NCI-H2029 (cell line): ENCODE data around the gene TAF1.
"Not testable (repeated sequence)": the region's sequence is repeated elsewhere in the genome, so short reads cannot be mapped to it uniquely, and the experiment has no call there.

ENCODE experiments used
- DNase-seq: peaks from one replicate; lab custom pipeline; 2025; lab: John Stamatoyannopoulos, UW

TAF1 gene

DNA sequence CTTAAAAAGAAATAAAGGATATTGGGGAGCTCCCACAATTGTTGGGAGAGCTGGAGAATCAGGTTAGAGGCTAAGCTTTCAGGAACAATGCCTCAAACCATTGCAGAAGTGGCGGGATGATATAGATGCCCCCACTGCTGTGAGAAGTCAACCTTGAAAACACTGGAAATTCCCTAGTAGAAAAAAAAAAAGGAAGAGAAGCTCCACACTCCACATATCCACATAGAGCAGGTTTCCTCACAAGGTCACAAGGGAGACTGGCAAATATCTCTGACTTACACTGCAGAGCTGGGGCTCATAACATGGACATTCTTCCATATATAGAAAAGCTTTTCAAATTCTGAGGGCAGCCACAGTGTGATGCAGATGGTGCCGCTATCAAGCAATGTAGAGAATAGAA, 144.0 kb downstream of the TAF1 start:
- no peak for DNase-seq

- not testable (repeated sequence) for DNase-seq
These were observed 147.6 kb downstream of the TAF1 start for GRCh38 chrX:71513731-71514130.

DNA sequence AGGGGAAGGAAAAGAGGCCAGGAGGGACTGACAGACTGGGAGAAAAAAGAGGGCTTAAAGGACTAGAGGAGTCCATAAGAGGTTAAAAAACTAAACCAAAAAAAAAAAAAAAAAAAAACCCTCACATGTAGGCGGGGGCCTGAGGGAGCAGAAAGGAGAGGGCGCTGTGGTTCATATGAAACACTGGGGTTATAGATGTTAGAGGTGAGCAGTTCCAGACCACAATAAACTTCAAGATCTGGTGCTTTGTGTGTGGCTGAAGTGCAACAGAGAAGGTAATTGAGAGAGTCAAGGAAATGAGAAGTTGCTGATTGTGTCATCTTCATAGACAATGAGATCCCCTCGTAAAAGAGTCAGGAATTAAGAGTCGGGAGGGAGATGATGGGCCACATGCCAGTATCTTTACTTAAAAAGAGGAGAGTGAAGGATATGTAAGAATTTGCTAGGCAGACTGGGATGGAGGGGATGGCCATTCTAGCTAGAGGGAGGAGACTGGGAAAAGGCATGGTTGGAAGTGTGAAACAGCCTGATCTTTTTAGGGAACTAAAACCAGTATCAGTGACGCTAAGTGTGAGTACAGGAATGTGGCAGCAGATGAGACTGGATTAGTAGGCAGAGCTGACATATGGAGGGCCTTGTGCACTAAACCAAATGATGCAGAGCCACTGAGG, 148.3 kb downstream of the TAF1 start:
- DNase-seq, result no peak

GRCh38 chrX:71515038-71515396, 148.9 kb downstream of the TAF1 start:
- no peak for DNase-seq
